Measurements from ENCODE around the gene CDC42EP5. TPM values are rescaled to one million over a fixed set of nuclear protein-coding genes. Genes with fewer than 3 reads are reported as not detected.

The CDC42EP5 gene
- total RNA-seq, 6 experiments from 2014 or later = 45.9 to 70.5 (median 56.9) TPM

- Mint-ChIP-seq H3K27me3 (ENCODE audit: insufficient read depth) (peaks cover 16% of the 10 kb centered on the region), H3K36me3 (ENCODE audit: low read depth) (0 out of 2 replicates have a peak, but pooled peaks cover 2% of the 10 kb centered on the region), H3K4me1 (ENCODE audit: low read depth) (peaks cover 5% of the 10 kb centered on the region; the same call in 1 of the 2 replicates), H3K4me3 (no peak overlapping the region), H3K9me3 (peaks cover 2% of the 10 kb centered on the region), H3K27ac (no peak overlapping the region)
- no peak for TF ChIP-seq CTCF (IDR thresholded peaks at IDR 0.05)
- DNase-seq = no peak
Observed at GRCh38 chr19:54422136-54422535, 51.0 kb downstream of the CDC42EP5 start.

GRCh38 chr19:54421521-54421920 lies 51.6 kb downstream of the CDC42EP5 start:
- H3K4me3 Mint-ChIP-seq = no peak overlapping the region
- H3K27ac Mint-ChIP-seq = no peak overlapping the region
- DNase-seq = no peak
- 0 out of 2 replicates have a peak, but pooled peaks cover 4% of the 10 kb centered on the region for H3K36me3 Mint-ChIP-seq (ENCODE audit: low read depth)
- H3K9me3 Mint-ChIP-seq = peaks cover 5% of the 10 kb centered on the region
- H3K27me3 Mint-ChIP-seq (ENCODE audit: insufficient read depth) = peaks cover 15% of the 10 kb centered on the region
- no peak for TF ChIP-seq CTCF (IDR thresholded peaks at IDR 0.05)
- peaks cover 5% of the 10 kb centered on the region; the same call in 1 of the 2 replicates for H3K4me1 Mint-ChIP-seq (ENCODE audit: low read depth)

- Mint-ChIP-seq H3K36me3 (ENCODE audit: low read depth) (0 out of 2 replicates have a peak, but pooled peaks cover 4% of the 10 kb centered on the region), H3K9me3 (peaks cover 5% of the 10 kb centered on the region), H3K27me3 (ENCODE audit: insufficient read depth) (peaks cover 13% of the 10 kb centered on the region), H3K4me3 (no peak overlapping the region), H3K4me1 (ENCODE audit: low read depth) (peaks cover 5% of the 10 kb centered on the region; the same call in 1 of the 2 replicates), H3K27ac (no peak overlapping the region)
- no peak for TF ChIP-seq CTCF (IDR thresholded peaks at IDR 0.05)
- no peak for DNase-seq
Observed at GRCh38 chr19:54421169-54421516, 52.0 kb downstream of the CDC42EP5 start.

GRCh38 chr19:54420383-54421168 lies 52.5 kb downstream of the CDC42EP5 start:
- peaks cover 5% of the 10 kb centered on the region; the same call in 1 of the 2 replicates for H3K4me1 Mint-ChIP-seq (ENCODE audit: low read depth)
- H3K9me3 Mint-ChIP-seq = peaks cover 5% of the 10 kb centered on the region
- H3K27me3 Mint-ChIP-seq (ENCODE audit: insufficient read depth) = peaks cover 12% of the 10 kb centered on the region
- H3K4me3 Mint-ChIP-seq = no peak overlapping the region
- DNase-seq = no peak
- 0 out of 2 replicates have a peak, but pooled peaks cover 4% of the 10 kb centered on the region for H3K36me3 Mint-ChIP-seq (ENCODE audit: low read depth)
- no peak overlapping the region for H3K27ac Mint-ChIP-seq
- TF ChIP-seq CTCF (IDR thresholded peaks at IDR 0.05) = no peak

- 0 out of 2 replicates have a peak, but pooled peaks cover 4% of the 10 kb centered on the region for H3K36me3 Mint-ChIP-seq (ENCODE audit: low read depth)
- H3K4me1 Mint-ChIP-seq (ENCODE audit: low read depth) = peaks cover 5% of the 10 kb centered on the region; the same call in 1 of the 2 replicates
- no peak overlapping the region for H3K27ac Mint-ChIP-seq
- H3K9me3 Mint-ChIP-seq = peaks cover 5% of the 10 kb centered on the region
- H3K4me3 Mint-ChIP-seq = no peak overlapping the region
- no peak for DNase-seq
- no peak for TF ChIP-seq CTCF (IDR thresholded peaks at IDR 0.05)
- H3K27me3 Mint-ChIP-seq (ENCODE audit: insufficient read depth) = peaks cover 12% of the 10 kb centered on the region
Observed at GRCh38 chr19:54420068-54420382, 53.1 kb downstream of the CDC42EP5 start.

All from HFFc6 (cell line).